Measurements from ENCODE around the gene PPP1R17.

DNA sequence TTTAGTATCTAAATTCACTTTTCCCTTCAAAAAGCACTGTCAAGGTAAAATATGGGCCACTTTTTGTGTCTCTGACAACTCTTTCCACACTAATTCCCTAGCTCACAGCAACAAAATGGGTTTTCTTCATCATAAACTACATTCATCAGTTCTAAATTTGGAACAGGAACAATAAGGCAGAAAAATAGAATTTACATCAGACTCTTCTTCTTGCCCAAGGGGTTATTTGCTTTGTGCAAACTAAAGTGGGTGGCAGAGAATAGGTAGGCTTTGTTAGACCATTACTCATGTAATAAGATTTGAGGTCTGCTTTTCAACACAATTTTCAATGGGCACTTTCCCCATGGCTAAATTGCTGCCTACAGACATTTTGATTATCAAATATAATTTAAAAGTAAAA, 17.6 kb upstream of the PPP1R17 start:
- TF ChIP-seq, protein P1, sequence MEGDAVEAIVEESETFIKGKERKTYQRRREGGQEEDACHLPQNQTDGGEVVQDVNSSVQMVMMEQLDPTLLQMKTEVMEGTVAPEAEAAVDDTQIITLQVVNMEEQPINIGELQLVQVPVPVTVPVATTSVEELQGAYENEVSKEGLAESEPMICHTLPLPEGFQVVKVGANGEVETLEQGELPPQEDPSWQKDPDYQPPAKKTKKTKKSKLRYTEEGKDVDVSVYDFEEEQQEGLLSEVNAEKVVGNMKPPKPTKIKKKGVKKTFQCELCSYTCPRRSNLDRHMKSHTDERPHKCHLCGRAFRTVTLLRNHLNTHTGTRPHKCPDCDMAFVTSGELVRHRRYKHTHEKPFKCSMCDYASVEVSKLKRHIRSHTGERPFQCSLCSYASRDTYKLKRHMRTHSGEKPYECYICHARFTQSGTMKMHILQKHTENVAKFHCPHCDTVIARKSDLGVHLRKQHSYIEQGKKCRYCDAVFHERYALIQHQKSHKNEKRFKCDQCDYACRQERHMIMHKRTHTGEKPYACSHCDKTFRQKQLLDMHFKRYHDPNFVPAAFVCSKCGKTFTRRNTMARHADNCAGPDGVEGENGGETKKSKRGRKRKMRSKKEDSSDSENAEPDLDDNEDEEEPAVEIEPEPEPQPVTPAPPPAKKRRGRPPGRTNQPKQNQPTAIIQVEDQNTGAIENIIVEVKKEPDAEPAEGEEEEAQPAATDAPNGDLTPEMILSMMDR (IDR thresholded peaks at IDR 0.05) = no peak
- TF ChIP-seq POLR2AphosphoS5 (IDR thresholded peaks at IDR 0.05) (no peak), POLR2A (IDR thresholded peaks at IDR 0.05) (no peak)
